ENCODE results near the gene FXYD7.
A peak's percentile ranks its signal among the peaks of the same experiment; 100 is the strongest.

The FXYD7 gene

GRCh38 chr19:35154525-35155406, 11.7 kb downstream of the FXYD7 start, which contains the start of gene FXYD5 (continued):
- TF ChIP-seq ZNF280D (tag by site-specific recombination; IDR thresholded peaks at IDR 0.05) (peak; percentile 49; the same call in 1 of the 2 replicates), ZNF692 (tag by site-specific recombination; IDR thresholded peaks at IDR 0.05) (peak; percentile 95), GLI2 (tag by site-specific recombination; IDR thresholded peaks at IDR 0.05; ENCODE audit: borderline replicate concordance, low read depth) (no peak), ZNF335 (tag by site-specific recombination; conservative IDR thresholded peaks at IDR 0.05) (peak; percentile 100), ZNF660 (tag by site-specific recombination; IDR thresholded peaks at IDR 0.05) (peak; percentile 89), ZNF404 (tag by site-specific recombination; IDR thresholded peaks at IDR 0.05) (no peak), ZNF169 (tag by site-specific recombination; IDR thresholded peaks at IDR 0.05) (0 out of 2 replicates have a peak, but pooled peaks have one; percentile 59), SETDB1 (IDR thresholded peaks at IDR 0.05; ENCODE audit: insufficient read length, low read length) (no peak), ZNF658 (tag by site-specific recombination; IDR thresholded peaks at IDR 0.05) (peak; percentile 31; the same call in 1 of the 2 replicates), ZNF398 (tag by site-specific recombination; IDR thresholded peaks at IDR 0.05) (peak; percentile 99), ZSCAN5A (tag by site-specific recombination; IDR thresholded peaks at IDR 0.05) (peak; percentile 70; the same call in 1 of the 2 replicates), ZNF664 (tag by site-specific recombination; IDR thresholded peaks at IDR 0.05) (peak; percentile 34; the same call in 1 of the 2 replicates), YY2 (tag by site-specific recombination; IDR thresholded peaks at IDR 0.05) (peak; percentile 77), ZBTB10 (tag by site-specific recombination; IDR thresholded peaks at IDR 0.05) (peak; percentile 93; the same call in 1 of the 2 replicates), MEIS1 (CRISPR knock-in tag; IDR thresholded peaks at IDR 0.05; ENCODE audit: borderline replicate concordance) (no peak), PRDM2 (tag by site-specific recombination; IDR thresholded peaks at IDR 0.05; ENCODE audit: borderline replicate concordance) (peak; percentile 96; the same call in 1 of the 2 replicates), ZNF707 (tag by site-specific recombination; IDR thresholded peaks at IDR 0.05) (peak; percentile 72), IKZF3 (tag by site-specific recombination; IDR thresholded peaks at IDR 0.05) (peak; percentile 96), ELK4 (IDR thresholded peaks at IDR 0.05; ENCODE audit: borderline replicate concordance, low read depth, low read length) (no peak)
